HTR-8/SVneo (cell line): ENCODE results near the gene CNTFR.
A peak's percentile ranks its signal among the peaks of the same experiment; 100 is the strongest.

Experiments used
- DNase-seq: peaks from one replicate; pipeline ENCODE4 v3.0.0; 2011; ENCODE audit warnings: low spot score, mixed read lengths; ENCODE audit not compliant: insufficient read length
- FAIRE-seq: peaks from 2 replicates; lab custom pipeline; 2011; peaks lifted over from hg19 to GRCh38; lab: Jason Lieb, UNC

CNTFR gene

GRCh38 chr9:34591248-34591916, 1.9 kb upstream of the CNTFR start:
- no peak for FAIRE-seq
- peak; percentile 72 for DNase-seq

- FAIRE-seq: no peak
Measured at GRCh38 chr9:34590381-34591247, 1.1 kb upstream of the CNTFR start.

GRCh38 chr9:34588671-34589635, 571 bp downstream of the CNTFR start:
- FAIRE-seq (no peak), DNase-seq (no peak)

More at GRCh38 chr9:34590381-34591247, 1.1 kb upstream of the CNTFR start:
- no peak for DNase-seq

- FAIRE-seq (no peak), DNase-seq (no peak)
Measured at GRCh38 chr9:34587271-34587670, 2.3 kb downstream of the CNTFR start.

- FAIRE-seq: no peak
Measured at GRCh38 chr9:34585946-34586669, 3.4 kb downstream of the CNTFR start.

GRCh38 chr9:34584970-34585369, 4.6 kb downstream of the CNTFR start:
- FAIRE-seq: no peak

More at GRCh38 chr9:34585946-34586669, 3.4 kb downstream of the CNTFR start:
- DNase-seq: no peak

GRCh38 chr9:34582787-34583186, 6.7 kb downstream of the CNTFR start:
- FAIRE-seq (no peak), DNase-seq (no peak)

More at GRCh38 chr9:34584970-34585369, 4.6 kb downstream of the CNTFR start:
- no peak for DNase-seq

- FAIRE-seq (no peak), DNase-seq (no peak)
Measured at GRCh38 chr9:34581318-34581717, 8.2 kb downstream of the CNTFR start.

GRCh38 chr9:34580358-34580757, 9.2 kb downstream of the CNTFR start:
- FAIRE-seq (no peak), DNase-seq (no peak)

GRCh38 chr9:34579808-34580163, 9.7 kb downstream of the CNTFR start:
- DNase-seq (no peak), FAIRE-seq (no peak)

GRCh38 chr9:34579104-34579807, 10.3 kb downstream of the CNTFR start:
- DNase-seq (no peak), FAIRE-seq (no peak)

GRCh38 chr9:34578241-34579103, 11.1 kb downstream of the CNTFR start:
- DNase-seq (no peak), FAIRE-seq (peak; percentile 44)

- FAIRE-seq: no peak
- no peak for DNase-seq
Measured at GRCh38 chr9:34577400-34578240, 11.9 kb downstream of the CNTFR start.

GRCh38 chr9:34576597-34577399, 12.7 kb downstream of the CNTFR start:
- no peak for FAIRE-seq
- DNase-seq: no peak

GRCh38 chr9:34575862-34576596, 13.5 kb downstream of the CNTFR start:
- FAIRE-seq (no peak), DNase-seq (no peak)

- FAIRE-seq (no peak), DNase-seq (no peak)
Measured at GRCh38 chr9:34575241-34575640, 14.3 kb downstream of the CNTFR start.
